Fibroblast of mammary gland (primary cell): ENCODE results near the gene ACTR6.

Source experiments
- DNase-seq: peaks from one replicate; pipeline ENCODE4 v3.0.0-alpha.2; 2010; ENCODE audit warnings: low read depth
- H3K4me3 ChIP-seq: 2 replicates; pipeline ENCODE4 v1.5.1; 2011; ENCODE audit warnings: low read depth, mild to moderate bottlenecking, low read length, moderate library complexity; ENCODE audit not compliant: control insufficient read depth
- CTCF ChIP-seq: conservative IDR thresholded peaks from 2 replicates; pipeline ENCODE4 v1.5.1; 2011; ENCODE audit warnings: low read depth, low read length, inconsistent platforms; ENCODE audit not compliant: control insufficient read depth, insufficient read depth

The ACTR6 gene

GRCh38 chr12:100234166-100234565 is 33.6 kb downstream of the ACTR6 start:
- no peak for TF ChIP-seq CTCF
- DNase-seq, result peak; percentile 95
- peak overlapping the region; percentile 39 for H3K4me3 ChIP-seq

GRCh38 chr12:100234591-100235304 is 34.1 kb downstream of the ACTR6 start:
- peak; percentile 86 for DNase-seq
- peak overlapping the region; percentile 39 for H3K4me3 ChIP-seq
- TF ChIP-seq CTCF, result peak; percentile 93

- no peak overlapping the region for H3K4me3 ChIP-seq
- DNase-seq, result no peak
- TF ChIP-seq CTCF, result no peak
Measured at GRCh38 chr12:100238801-100239200, 38.2 kb downstream of the ACTR6 start.

GRCh38 chr12:100239589-100239988 is 39.0 kb downstream of the ACTR6 start:
- TF ChIP-seq CTCF, result no peak
- DNase-seq, result no peak
- H3K4me3 ChIP-seq, result no peak overlapping the region

- H3K4me3 ChIP-seq, result no peak overlapping the region
- TF ChIP-seq CTCF, result no peak
- no peak for DNase-seq
Measured at GRCh38 chr12:100243137-100243536, 42.5 kb downstream of the ACTR6 start.

GRCh38 chr12:100247765-100248164 is 47.1 kb downstream of the ACTR6 start:
- no peak overlapping the region for H3K4me3 ChIP-seq
- DNase-seq, result no peak
- no peak for TF ChIP-seq CTCF
